ENCODE measurements around the gene UTP4. TPM values are rescaled to one million over a fixed set of nuclear protein-coding genes. Genes with fewer than 3 reads are reported as not detected.

Gene UTP4
- total RNA-seq (ENCODE audit: insufficient read depth, low replicate concordance) = 13.7 TPM

DNA sequence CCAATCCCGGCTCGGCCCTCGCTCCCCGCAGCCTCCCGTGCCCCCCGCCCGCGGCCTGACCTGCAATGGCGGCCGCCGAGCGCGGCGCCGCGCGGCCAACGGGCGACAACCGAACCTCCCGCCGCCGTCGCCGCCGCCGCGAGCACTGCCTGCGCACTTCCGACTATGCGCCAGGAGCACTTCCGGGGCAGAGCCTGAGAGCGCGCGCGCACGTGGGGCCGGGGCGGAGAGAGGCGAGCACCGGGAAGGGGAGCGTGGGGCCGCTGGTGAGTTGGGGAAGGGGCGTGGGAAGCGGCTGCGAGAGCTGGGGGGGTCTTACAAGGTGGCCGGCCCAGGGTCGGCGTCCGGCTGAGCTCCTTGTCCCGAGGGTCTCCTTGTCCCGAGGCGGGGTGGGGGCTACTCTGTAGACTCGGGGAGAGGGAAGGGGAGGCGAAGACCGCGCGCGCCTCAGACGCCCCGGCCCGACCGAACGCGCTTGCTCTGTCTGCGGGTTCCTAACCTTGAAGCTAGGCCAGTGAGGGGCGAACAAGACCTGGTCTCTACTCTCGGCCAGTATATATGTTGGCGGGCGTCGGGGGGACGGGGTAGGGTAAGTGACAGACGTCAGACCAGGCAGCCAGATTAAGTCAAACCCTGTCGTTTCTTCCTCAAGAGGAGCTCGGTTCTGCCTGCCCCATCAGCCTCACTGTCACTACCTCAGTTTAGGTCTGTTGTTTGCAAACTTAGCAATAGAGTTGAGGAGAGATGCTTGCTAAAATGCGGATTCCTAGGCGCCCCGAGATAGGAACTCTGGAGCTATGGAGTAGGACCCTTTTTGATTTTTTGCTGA lies at the start of gene UTP4, which contains the start of gene CHTF8:
TSS of gene UTP4 (plus strand) at position 226 of the 829 bp plus-strand sequence. CDS start 811 bp downstream, outside the sequence.
TSS of gene CHTF8 (minus strand) at position 165 of the 829 bp plus-strand sequence. CDS start 11,130 bp downstream, outside the sequence.
- peak; percentile 90 for DNase-seq (ENCODE audit: low spot score)

DNA sequence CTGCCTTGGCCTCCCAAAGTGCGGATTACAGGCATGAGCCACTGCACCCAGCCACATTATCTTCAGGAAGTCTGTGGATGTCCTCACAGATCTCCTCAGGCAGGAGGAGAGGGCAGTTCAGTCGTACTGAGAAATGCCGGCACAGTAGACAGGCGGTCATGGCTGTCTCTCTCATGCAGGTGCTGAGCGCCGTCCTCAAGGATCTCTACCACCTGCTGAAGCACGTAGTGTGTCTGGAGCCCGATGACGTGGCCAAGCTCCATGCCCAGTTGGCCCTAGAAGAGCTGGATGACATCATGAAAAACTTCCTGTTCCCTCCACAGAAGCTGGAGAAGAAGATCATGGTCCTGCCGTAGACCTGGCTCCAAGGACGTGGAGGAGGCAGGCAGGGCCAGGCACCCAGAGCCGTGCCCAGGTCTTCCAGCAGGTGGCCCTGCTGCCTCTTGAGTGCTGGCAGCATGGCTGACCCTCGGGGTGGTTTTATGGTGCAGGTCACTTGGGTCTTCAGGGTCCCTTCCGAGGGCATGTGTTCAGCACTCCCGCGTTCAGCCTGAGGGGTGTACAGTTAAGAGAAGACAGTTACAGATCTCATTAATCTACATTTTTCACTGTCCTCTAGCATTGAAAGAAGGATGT lies 49.0 kb upstream of the UTP4 start:
- DNase-seq (ENCODE audit: low spot score) = no peak

DNA sequence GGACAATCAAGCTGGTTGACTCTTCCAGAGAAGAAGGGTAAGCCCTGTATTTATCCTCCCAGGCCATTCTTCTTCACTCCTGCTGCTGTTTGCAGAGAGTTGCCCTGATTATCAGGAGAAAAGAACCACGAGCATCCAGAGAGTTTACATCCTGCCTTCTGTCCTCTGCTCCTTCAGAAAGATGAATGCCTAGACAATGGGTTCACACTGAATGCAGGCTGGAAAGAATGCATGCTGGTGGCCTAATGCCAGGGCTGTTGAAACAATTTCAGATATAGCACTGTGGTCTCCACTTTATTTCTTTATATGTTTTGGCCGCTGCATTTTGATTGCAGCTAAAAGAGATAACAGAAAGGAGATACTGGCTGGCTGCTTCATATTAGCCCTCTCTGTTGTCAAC lies 48.2 kb upstream of the UTP4 start:
- DNase-seq (ENCODE audit: low spot score) = no peak

DNA sequence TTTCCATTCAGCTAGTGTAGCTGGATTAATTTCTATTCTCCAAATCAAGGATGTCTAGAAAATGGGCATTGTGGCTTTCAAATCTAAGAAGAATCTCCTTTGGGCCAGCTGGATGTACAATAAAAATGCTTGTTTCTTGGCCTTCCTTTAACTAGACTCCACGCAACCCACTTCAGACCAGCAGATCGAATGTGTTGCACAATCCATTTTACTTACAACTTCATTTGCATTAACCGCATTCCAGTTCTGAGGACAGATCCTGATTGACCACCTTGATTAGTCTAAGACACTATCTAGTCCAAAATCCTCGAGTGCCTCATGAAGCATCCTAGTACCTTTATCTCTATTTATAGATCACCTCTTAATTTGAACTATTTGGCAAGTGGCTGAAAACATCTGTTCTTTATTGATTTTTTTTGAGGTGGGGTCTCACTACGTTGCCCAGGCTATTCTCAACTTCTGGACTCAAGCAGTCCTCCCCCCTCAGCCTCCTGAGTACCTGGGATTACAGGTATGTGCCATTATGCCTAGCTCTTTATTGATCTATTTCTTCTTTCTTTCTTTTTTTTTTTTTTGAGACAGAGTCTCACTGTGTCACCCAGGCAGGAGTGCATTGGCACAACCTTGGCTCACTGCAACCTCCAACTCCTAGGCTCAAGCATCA lies 47.3 kb upstream of the UTP4 start:
- no peak for DNase-seq (ENCODE audit: low spot score)

DNA sequence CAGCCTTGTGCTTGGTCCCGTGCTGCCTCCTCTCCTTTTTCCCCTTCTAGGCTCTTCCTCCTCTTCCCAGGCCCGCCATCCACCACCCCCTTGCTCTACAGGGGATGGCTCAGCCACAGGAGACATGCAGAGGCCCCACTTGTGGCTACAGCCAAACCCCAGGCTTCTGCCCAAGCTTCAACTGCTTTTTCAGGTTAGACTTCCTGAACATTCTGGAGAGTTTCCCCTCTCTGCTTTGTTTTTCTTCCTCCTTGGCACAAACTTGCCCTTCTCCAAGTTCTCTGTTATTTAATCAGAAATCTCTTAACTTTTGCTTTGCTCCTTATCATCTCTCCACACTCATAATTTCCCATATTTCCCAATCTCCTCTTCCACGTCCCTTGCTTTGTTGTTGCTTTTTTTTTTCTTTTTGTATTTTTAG lies 45.3 kb upstream of the UTP4 start:
- no peak for DNase-seq (ENCODE audit: low spot score)

DNA sequence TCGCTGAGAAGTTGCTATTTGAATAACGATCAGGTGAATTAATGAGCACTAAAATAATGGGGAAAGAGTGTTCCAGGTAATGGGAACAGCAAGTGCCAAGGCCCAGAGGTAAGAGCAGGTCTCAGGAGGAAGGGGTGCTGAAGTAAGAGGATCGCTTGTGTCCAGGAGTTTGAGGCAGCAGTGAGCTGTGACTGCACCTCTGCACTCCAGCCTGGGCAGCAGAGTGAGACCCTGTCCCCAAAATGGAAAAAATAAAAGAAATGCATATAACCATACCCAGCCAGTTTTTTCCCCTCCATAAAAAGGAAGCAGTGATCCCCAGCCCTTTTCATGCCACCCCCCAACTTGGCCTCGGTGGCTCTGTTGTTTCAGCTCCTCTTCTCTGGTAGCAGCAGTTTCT lies 43.8 kb upstream of the UTP4 start:
- DNase-seq (ENCODE audit: low spot score) = no peak

DNA sequence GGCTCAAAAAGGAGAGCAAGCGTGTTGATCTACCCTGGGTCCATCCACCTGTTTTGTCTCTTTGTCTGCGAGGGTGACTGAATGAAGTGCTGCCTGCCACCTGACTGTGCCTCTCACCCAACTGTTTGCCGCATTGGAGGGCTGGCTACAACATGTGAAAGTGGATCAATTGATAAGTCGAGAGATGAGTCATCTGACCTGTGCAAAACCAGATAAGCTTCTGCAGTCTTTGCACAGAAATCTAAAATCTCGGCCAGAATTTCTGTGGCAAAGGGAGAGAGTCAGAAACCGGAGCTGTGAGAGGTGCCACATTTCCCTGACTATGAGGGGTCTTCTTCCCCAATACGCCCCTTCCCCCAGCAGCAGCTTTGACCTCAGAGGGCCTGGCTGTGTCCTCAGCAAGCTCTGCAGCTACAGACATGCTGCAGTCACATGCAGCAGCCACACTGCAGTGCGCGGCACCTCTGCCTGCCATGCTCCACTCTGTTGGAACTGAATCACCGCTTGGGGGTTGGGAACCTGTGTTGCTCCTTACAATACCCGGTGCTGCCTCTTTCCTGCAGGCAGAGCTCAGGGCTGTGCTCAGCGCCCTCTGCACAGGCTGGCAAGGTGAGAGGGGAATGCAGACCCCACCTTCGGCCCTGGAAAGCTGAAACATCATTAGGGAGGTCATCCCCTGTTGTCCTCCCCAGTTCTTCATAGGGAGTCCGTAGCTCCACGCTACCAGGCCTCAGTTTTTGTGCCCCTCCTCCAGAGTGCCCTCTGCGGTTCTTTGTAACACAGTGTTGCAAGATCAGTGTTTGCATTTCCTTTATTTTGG lies 43.1 kb upstream of the UTP4 start:
- DNase-seq (ENCODE audit: low spot score) = no peak

DNA sequence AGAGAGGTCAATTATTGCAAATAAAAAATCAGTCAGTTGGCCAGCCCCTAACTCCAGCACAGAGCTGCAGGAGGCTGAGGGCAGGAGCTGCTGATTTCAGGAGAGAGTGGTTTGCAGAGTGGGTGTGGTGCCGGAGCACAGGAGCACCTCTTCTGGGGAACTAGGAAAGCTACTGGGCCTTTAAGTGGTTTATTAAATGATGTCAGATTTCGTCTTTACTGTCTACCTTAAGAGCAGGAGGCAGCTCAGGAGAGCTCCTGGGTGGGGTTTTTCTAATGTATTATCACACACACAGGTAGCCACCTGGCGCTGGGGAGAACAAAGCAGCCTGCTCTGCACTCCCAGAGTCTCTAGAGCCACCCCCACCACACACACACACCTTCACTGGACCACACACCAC lies 38.5 kb upstream of the UTP4 start:
- no peak for DNase-seq (ENCODE audit: low spot score)

DNA sequence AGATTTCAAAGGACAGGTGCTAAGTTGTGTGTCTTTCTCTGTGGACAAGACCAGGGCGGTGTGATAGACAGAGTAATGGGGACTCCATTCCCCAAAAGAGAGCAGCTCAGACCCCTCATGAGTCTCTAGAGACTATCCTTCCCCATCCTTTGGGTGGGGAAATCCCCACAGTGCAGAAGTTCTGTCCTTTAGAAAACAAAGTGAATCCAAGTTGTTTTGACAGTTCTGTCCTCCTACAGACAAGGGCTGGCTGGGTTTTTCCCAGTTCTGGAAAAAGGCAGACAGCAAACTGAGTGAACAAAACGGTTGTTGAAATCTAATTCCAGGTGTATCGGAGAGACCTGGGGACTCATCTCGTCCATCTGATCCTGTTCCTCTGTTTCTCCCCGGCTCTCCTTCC lies 37.9 kb upstream of the UTP4 start:
- DNase-seq (ENCODE audit: low spot score) = no peak

DNA sequence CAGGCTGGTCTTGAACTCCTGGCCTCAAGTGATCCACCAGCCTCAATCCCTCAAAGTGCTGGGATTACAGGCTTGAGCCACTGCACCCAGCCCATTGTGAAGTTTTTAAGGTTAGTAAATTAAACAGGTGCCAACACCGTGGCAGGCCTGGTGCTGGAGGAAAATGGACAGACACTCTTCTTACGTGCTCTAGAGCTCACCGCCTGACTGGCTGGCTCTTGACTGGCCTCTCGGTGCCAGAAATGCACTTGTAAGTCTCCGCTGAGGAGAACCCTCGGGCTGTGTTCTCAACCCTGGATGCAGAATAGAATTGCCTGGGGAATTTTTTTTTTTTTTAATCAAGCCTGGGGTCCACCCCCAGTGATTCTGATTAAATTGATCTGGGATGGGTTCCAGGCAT lies 37.3 kb upstream of the UTP4 start:
- DNase-seq (ENCODE audit: low spot score) = no peak

DNA sequence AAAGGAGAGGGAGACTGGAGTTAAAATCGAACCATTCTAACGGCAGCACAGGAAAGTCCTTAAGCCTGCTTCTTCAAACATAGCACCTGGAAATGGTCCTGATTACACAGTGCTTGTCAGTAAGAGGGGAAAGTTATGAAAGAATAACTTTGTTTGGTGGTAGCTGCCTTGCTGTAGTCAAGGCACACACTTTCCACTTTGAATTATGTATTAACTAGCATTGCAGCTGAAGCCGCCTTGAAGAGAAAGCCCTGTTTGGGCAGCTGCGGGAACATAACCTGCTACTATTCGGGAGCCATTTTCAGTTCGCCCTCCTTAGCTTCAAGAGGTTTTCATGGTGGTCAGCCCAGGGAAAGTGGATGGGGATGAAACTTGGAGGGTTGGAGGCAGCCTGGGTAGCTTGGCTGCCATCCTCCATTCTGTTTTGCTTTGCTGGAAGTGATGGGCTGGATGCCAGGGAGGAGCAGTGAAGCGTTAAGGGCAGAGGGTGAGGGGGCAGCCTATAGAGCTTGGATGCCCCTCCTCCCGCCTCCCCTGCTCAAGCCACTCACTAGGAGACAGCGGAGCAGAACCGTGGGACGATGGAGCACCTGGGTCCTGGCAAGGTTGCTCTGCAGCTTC lies 32.3 kb upstream of the UTP4 start:
- no peak for DNase-seq (ENCODE audit: low spot score)

DNA sequence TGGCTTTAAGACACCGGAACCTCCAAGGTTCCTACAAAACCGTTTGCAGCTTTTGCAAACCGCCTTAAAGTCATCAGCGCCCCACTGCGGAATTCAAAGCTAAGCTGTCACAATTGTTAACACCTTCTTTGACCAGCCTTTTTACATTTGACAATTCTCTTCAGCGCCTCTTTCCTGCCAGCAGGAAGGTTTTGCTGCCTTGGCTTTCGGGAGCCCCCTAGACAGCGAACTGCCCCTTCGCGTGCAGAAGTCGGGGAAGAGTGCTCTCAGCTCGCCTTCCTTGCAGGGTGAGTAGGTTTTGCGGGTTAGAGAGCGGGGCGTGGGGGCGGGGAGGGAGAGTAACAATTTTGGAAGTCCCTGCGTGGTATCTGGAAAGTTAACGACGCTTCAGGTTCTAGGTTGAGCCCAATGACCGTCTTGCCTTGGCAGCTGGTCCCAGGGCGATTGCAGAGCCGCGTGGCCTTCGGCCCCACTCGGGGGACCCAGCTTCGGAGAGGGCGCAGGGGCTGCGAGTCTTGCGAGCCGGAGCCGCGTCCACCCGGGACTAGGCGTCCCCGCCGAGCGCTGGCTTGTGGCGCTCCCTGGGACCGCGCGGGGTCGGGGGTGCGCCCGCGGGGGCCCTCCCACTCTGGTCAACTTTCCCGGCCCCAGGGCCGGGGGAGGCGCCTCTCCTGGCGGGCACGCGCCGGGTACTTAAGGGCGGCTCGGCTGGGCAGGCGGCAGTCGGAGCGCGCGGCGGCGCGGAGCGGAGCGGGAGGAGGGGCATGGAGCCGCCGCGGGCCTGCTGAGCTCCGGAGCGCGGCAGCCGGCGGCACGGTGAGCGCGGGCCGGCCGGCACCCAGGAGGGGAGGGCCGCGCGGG lies 26.7 kb upstream of the UTP4 start, which contains the start of gene HAS3:
TSS of gene HAS3 (plus strand) at position 153 of the 861 bp plus-strand sequence. CDS start 3,743 bp downstream, outside the sequence.
- peak; percentile 67 for DNase-seq (ENCODE audit: low spot score)

DNA sequence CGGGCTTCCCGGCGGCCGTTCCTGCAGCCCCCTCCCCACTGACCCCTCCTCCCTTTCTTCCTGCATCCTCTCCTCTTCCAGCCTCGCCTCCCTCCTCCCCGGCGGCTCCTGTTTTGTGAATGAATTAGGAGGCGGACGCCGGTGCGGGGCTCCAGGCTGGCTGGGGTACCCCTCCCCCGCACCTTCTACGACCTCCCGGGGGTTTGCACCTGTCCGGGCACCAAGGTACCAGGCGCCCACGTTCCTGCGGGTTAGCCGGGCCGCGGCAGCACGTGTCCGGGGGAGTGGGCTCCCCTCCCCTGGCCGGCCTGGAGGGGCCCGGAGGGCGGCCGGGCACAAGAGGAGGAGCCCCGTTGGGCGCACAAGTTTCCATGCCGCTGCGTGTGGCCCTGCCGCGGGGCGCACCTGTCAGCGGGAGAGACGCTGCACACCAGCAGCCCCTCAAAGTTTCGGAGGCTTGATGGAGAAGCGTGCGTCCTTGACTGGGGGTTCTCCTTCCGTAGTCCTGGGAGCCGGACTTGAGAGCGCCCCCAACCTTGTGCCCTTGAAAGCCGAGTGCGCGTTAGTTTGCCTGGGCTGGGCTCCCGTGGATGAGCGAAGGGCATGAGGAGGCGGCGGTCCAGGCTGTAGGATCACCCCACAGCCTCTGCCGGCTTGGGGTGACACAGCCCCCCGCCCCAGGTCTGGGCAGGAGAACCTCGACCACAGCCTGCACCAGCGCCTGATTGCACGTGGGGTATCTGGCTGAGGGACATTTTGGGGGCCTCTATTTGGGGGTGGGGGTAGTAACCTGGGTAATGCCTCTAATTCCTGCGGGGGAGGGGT lies 25.7 kb upstream of the UTP4 start:
- DNase-seq (ENCODE audit: low spot score) = no peak

DNA sequence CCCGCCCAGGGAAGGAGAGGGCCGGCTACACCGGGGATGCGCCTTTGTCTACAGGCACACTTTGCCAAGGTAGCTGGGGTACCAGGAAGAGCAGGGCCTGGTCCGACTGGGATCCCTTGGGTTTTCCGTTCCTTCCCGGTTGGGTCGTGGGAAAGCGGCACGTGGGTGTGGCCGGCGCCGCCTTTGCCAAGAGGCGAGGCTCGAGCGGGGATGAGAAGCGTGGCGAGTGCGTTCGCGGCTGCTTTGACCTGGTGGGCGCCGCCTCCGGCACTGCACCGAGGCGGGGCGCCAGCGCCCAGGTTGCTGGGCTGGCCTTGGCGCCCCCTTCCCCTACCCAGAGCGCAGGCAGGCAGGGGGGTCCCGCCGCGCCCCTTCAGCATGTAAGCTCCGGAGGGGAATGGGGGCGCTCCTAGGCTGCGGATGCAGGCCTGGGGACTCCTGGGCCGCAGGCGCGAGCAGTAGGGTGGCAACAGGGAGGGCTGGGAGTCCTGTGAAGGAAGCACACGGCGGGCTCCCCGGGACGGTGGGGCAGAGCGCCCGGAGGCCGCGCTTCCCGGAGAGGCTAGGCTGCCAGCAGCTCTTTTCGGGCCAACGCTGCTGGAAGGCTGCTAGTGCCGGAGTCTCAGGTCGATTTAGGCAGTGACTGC lies 25.0 kb upstream of the UTP4 start:
- DNase-seq (ENCODE audit: low spot score) = no peak

DNA sequence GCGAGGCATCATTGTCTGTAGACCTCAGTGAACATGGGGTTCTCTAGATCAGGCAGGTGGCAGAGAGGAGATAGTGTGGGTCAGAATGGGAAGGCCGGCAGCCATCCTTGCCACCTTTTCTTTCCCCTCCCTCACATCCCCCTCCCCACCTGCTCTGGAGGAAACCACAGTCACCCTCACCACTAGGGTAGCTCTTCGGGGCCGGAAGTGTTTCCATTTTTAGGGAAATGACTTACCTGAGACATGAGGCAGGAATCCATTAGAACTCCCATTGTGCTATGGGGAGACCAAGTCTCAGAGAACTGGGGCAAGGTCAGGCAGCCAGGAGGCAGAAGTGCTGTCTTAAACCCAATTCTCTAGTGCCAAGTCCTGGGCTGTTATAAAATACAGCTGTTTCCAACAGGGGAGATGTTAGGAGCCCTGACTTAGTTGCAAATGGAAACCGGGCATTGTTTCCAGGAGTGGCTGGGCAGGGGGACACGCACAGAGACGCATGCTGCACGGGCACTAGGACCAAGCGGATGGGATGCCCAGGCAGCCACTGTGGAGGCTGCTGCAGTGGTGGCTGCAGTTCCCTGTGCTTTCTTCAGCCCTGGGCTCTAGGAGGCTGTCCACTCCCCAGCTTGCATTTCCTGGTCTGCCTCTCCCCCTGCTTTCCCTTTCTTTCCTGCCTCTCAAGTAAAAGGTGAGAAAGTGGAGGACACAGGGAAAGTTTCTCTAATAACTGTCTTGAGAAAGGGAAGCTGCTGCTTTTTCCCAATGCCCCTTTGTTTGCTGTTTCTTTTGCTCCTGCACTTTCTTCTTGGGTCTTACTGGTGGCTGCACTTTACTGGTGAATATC lies 24.2 kb upstream of the UTP4 start:
- DNase-seq (ENCODE audit: low spot score) = no peak

DNA sequence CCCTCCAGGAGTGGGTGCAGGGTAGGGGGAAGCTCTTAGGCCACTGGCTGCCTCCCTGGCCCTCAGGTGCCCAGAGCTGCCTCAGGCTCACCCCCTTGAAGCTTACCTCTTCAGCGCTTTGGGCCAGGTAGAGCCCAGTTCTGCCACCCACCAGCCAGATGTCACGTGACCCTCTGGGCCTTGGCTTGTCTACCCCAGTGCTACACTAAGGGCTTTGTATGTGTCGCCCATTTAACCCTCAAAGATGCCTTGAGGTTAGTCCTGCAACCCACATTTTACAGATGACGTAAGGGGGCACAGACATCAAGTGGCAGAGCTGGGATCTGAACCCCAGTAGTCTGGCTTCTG lies 23.6 kb upstream of the UTP4 start:
- no peak for DNase-seq (ENCODE audit: low spot score)

DNA sequence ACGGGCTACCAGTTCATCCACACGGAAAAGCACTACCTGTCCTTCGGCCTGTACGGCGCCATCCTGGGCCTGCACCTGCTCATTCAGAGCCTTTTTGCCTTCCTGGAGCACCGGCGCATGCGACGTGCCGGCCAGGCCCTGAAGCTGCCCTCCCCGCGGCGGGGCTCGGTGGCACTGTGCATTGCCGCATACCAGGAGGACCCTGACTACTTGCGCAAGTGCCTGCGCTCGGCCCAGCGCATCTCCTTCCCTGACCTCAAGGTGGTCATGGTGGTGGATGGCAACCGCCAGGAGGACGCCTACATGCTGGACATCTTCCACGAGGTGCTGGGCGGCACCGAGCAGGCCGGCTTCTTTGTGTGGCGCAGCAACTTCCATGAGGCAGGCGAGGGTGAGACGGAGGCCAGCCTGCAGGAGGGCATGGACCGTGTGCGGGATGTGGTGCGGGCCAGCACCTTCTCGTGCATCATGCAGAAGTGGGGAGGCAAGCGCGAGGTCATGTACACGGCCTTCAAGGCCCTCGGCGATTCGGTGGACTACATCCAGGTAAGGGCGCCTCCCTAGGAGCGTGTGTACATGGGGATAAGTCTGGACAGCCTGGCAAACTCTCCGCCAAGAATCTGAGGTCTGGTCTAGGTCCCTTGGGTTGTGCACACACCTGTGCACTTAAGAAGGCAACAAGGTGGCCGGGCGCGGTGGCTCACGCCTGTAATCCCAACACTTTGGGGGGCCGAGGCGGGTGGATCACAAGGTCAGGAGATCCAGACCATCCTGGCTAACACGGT lies 22.8 kb upstream of the UTP4 start:
- DNase-seq (ENCODE audit: low spot score) = no peak
